Stomach (tissue), 9 donors: ENCODE results near the gene COL13A1. TPM values are rescaled to one million over a fixed set of nuclear protein-coding genes. Genes with fewer than 3 reads are reported as not detected.

Experiments
- DNase-seq, 2 donors: peaks; one replicate each; pipeline versions ENCODE4 v3.0.0 to v3.0.0-alpha.2; 2013 to 2019
- H3K27ac ChIP-seq, 5 donors: fragments of 200-600 bp in 4 of 5; sonication (generic) in 4 of 5; one replicate each; pipeline ENCODE4 v1.5.1; 2013 to 2019; ENCODE audit warnings: mild to moderate bottlenecking in 1 of 5, moderate library complexity in 1 of 5
- H3K27me3 ChIP-seq, 3 donors: fragments of 200-600 bp; sonication (generic); one replicate each; pipeline ENCODE4 v1.5.1; 2017 to 2019; ENCODE audit warnings: mixed run types in 1 of 3
- H3K36me3 ChIP-seq, 4 donors: fragments of 200-600 bp; sonication (generic); 1 replicate in 3 of 4; 2 replicates in 1 of 4; pipeline ENCODE4 v1.5.1; 2016 to 2019
- H3K4me1 ChIP-seq, 4 donors: fragments of 200-600 bp; sonication (generic); one replicate each; pipeline ENCODE4 v1.5.1; 2016 to 2019
- H3K4me3 ChIP-seq, 4 donors: fragments of 200-600 bp; sonication (generic) in 3 of 4; one replicate each; pipeline ENCODE4 v1.5.1; 2016 to 2019; ENCODE audit warnings: mild to moderate bottlenecking in 1 of 4
- H3K9me3 ChIP-seq, 4 donors: fragments of 200-600 bp; sonication (generic); one replicate each; pipeline ENCODE4 v1.5.1; 2016 to 2019
- CTCF ChIP-seq, 7 experiments: fragments of 450-650 bp in 4 of 7; fragments of 200-600 bp in 3 of 7; sonication (generic) in 3 of 7; IDR thresholded peaks; one replicate each; pipeline ENCODE4 v1.5.1; 2016 to 2019; ENCODE audit warnings: antibody characterized with exemption in 7 of 7, control low read depth in 2 of 7, mild to moderate bottlenecking in 1 of 7
- EP300 ChIP-seq: sonication (generic); formaldehyde crosslinking; IDR thresholded peaks from one replicate; pipeline ENCODE4 v1.6.1; 2017; ENCODE audit warnings: antibody characterized with exemption
- POLR2A ChIP-seq, 4 donors: fragments of 450-650 bp; IDR thresholded peaks; one replicate each; pipeline ENCODE4 v1.6.1; 2016; ENCODE audit warnings: antibody characterized with exemption in 4 of 4, control low read depth in 2 of 4, mild to moderate bottlenecking in 1 of 4, moderate library complexity in 1 of 4
- POLR2AphosphoS5 ChIP-seq, 3 donors: sonication (generic); formaldehyde crosslinking; IDR thresholded peaks; one replicate each; pipeline ENCODE4 v1.6.1; 2016; ENCODE audit warnings: antibody characterized with exemption in 3 of 3
- WGBS, 5 donors: extraction: QIAGEN DNeasy Blood & Tissue Kit in 3 of 5; methylation state at CpG; one replicate each; pipeline versions ENCODE4 v1.1.5 to v1.1.7; 2013 to 2018; 5-methylcytosine and 5-hydroxymethylcytosine counted together
- intact Hi-C: fragments of 100-400 bp; cut with DNase I; formaldehyde crosslinking; loops from one replicate; pipeline ENCODE4 v1.15.1; 2023; ENCODE audit warnings: low total_unique reads
- polyA plus RNA-seq, 3 donors: library from polyadenylated mRNA; stranded (reverse); fragments of 200-250 nt; gene quantifications; one replicate each; pipeline ENCODE4 v1.2.3, GENCODE V29; 2013
- total RNA-seq, 5 donors: library from RNA; depleted of rRNA; stranded (reverse); fragments of >200 nt; gene quantifications; one replicate each; pipeline versions ENCODE4 v1.1.0 to v1.2.3, GENCODE V29; 2014 to 2016
- donor health status: healthy with polysubstance abuse.
- donor health status: Bipolar disorder and iron deficiency.
- donor health status: healthy.

COL13A1 gene
- total and polyA plus RNA-seq, 8 donors, result 0.58 to 9.9 (median 6.9) TPM

DNA sequence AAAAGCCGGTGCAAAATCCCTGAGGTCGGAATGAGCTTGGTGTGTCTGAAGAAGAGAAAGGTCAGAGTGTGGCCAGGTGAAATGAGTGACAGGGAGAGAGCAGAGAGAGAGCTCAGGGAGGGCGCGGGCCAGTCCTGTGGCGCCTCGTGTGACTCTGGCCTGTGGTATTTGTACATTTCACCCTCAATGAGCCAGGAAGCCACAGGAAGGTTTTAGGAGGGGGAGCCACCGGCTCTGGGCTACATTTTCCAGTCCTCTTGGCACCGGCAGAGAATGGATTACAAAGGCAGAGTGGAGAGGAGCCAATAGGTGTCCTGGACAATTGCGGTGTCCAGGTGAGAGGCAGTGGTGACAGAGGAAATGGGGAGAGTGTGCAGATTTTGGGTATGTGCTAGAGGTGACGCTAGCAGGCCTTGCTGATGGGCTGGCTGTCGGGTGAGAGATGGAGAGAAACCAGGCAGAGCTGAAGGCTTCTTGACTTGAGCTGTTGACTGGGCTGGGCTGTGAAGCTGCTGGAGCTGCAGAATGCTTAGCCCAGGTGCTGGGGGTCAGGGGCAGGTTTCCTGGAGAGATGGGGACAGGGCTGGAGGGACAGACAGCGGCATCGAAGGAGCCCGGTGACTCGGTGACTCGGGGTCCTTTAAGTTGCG, 38.1 kb downstream of the COL13A1 start:
- WGBS, 5 donors, result 65 to 72% (median 67%) methylated on average over 17 of the region's 17 CpGs
- intact Hi-C loops, result no loop called here
- peak overlapping the region in 1 of 5 donors; percentile 55 for H3K27ac ChIP-seq
- H3K27me3 ChIP-seq, result peaks cover 0 to 19% (median 0%) of the 10 kb centered on the region in 3 donors
- no peaks in the 10 kb centered on the region for H3K9me3 ChIP-seq
- peaks cover 0 to 39% (median 9%) of the 10 kb centered on the region in 4 donors for H3K4me1 ChIP-seq
- DNase-seq, result no peak
- no peaks in the 10 kb centered on the region for H3K36me3 ChIP-seq
- H3K4me3 ChIP-seq, result no peak overlapping the region
- no peak for TF ChIP-seq EP300

- H3K4me1 ChIP-seq, result peaks cover 0 to 46% (median 11%) of the 10 kb centered on the region in 4 donors
- TF ChIP-seq POLR2AphosphoS5 (IDR thresholded peaks at IDR 0.05) (no peak), CTCF (IDR thresholded peaks at IDR 0.05) (no peak), POLR2A (IDR thresholded peaks at IDR 0.05) (no peak), EP300 (no peak)
- H3K36me3 ChIP-seq, result no peaks in the 10 kb centered on the region
- H3K4me3 ChIP-seq, result no peak overlapping the region
- H3K27me3 ChIP-seq, result peaks cover 0 to 17% (median 0%) of the 10 kb centered on the region in 3 donors
- no peaks in the 10 kb centered on the region for H3K9me3 ChIP-seq
- DNase-seq, result no peak
- intact Hi-C loops, result no loop called here
- H3K27ac ChIP-seq, result peak overlapping the region in 1 of 5 donors; percentile 55
- 72 to 86% (median 81%) methylated on average over 9 of the region's 9 CpGs for WGBS, 5 donors
Measured at GRCh38 chr10:69840773-69841172, 39.1 kb downstream of the COL13A1 start.

GRCh38 chr10:69842020-69842419, 40.3 kb downstream of the COL13A1 start:
- H3K27me3 ChIP-seq, result peaks cover 0 to 19% (median 11%) of the 10 kb centered on the region in 3 donors
- 68 to 76% (median 75%) methylated on average over 8 of the region's 8 CpGs for WGBS, 5 donors
- peak overlapping the region in 1 of 5 donors; percentile 58 for H3K27ac ChIP-seq
- no peaks in the 10 kb centered on the region for H3K36me3 ChIP-seq
- no peak overlapping the region for H3K4me3 ChIP-seq
- intact Hi-C loops, result no loop called here
- H3K9me3 ChIP-seq, result no peaks in the 10 kb centered on the region
- TF ChIP-seq EP300, result no peak
- TF ChIP-seq POLR2AphosphoS5 (IDR thresholded peaks at IDR 0.05), result no peak
- no peak for TF ChIP-seq POLR2A (IDR thresholded peaks at IDR 0.05)
- TF ChIP-seq CTCF (IDR thresholded peaks at IDR 0.05), result no peak
- H3K4me1 ChIP-seq, result peaks cover 4 to 51% (median 21%) of the 10 kb centered on the region in 4 donors
- DNase-seq, result no peak

GRCh38 chr10:69842882-69843281, 41.2 kb downstream of the COL13A1 start:
- peak overlapping the region in 1 of 5 donors; percentile 58 for H3K27ac ChIP-seq
- 59 to 74% (median 67%) methylated on average over 6 to 10 of the region's 10 CpGs for WGBS, 5 donors
- peak in 1 of 2 donors; percentile 53 for DNase-seq
- H3K4me3 ChIP-seq, result no peak overlapping the region
- no peaks in the 10 kb centered on the region for H3K9me3 ChIP-seq
- TF ChIP-seq POLR2AphosphoS5 (IDR thresholded peaks at IDR 0.05) (no peak), POLR2A (IDR thresholded peaks at IDR 0.05) (no peak), CTCF (IDR thresholded peaks at IDR 0.05) (no peak), EP300 (no peak)
- peaks cover 4 to 58% (median 24%) of the 10 kb centered on the region in 4 donors for H3K4me1 ChIP-seq
- H3K27me3 ChIP-seq, result peaks cover 0 to 20% (median 11%) of the 10 kb centered on the region in 3 donors
- H3K36me3 ChIP-seq, result no peaks in the 10 kb centered on the region
- intact Hi-C loops, result no loop called here

DNA sequence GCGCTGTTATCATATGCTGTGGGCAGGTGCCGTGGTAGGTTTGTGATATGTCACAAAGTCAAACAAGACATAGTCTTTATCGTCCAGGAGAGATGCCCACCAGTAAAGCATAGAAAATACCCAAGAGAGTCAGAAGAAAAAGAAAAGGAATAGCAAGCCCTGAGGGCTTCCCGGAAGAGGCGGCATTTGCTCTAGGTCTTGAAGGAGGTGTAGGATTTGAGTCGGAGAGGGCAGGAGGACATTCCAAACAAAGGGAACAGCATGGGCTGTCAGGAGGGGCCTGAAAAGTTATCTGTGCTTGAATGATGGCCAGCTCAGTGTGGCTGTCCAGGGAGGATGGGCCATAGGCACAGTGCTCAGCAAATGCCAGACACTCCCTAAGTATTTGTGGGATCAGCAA, 42.2 kb downstream of the COL13A1 start:
- intact Hi-C loops, result no loop called here
- TF ChIP-seq POLR2A (IDR thresholded peaks at IDR 0.05) (no peak), POLR2AphosphoS5 (IDR thresholded peaks at IDR 0.05) (no peak), CTCF (IDR thresholded peaks at IDR 0.05) (no peak), EP300 (no peak)
- H3K27me3 ChIP-seq, result peaks cover 0 to 20% (median 14%) of the 10 kb centered on the region in 3 donors
- WGBS, 5 donors, result 76 to 87% (median 84%) methylated on average over 6 of the region's 6 CpGs
- H3K27ac ChIP-seq, result peak overlapping the region in 1 of 5 donors; percentile 71
- H3K4me1 ChIP-seq, result peaks cover 4 to 69% (median 24%) of the 10 kb centered on the region in 4 donors
- DNase-seq, result no peak
- no peaks in the 10 kb centered on the region for H3K36me3 ChIP-seq
- H3K9me3 ChIP-seq, result no peaks in the 10 kb centered on the region
- no peak overlapping the region for H3K4me3 ChIP-seq
